HepG2 (cell line): ENCODE results near the gene SNRPD3. TPM values are rescaled to one million over a fixed set of nuclear protein-coding genes. Genes with fewer than 3 reads are reported as not detected.

Experiments
- CBFB ChIP-seq: sonication (generic); formaldehyde crosslinking; IDR thresholded peaks from 2 replicates; pipeline ENCODE4 v1.4.0; 2020; ENCODE audit warnings: missing genetic modification reagents
- CCDC6 ChIP-seq: sonication (generic); formaldehyde crosslinking; IDR thresholded peaks from 2 replicates; pipeline ENCODE4 v1.8.1; 2022; ENCODE audit warnings: mild to moderate bottlenecking, missing genetic modification reagents, moderate library complexity
- CENPX ChIP-seq: sonication (generic); formaldehyde crosslinking; IDR thresholded peaks from 2 replicates; pipeline ENCODE4 v1.9.0; 2021; ENCODE audit warnings: mild to moderate bottlenecking, missing genetic modification reagents, moderate library complexity
- DNMT1 ChIP-seq: sonication (generic); formaldehyde crosslinking; IDR thresholded peaks from 2 replicates; pipeline ENCODE4 v1.5.1; 2020; ENCODE audit warnings: mild to moderate bottlenecking, missing genetic modification reagents
- ERF ChIP-seq: IDR thresholded peaks from 2 replicates; pipeline ENCODE4 v1.6.1; 2018; ENCODE audit warnings: missing biosample characterization, missing genetic modification reagents
- LRRFIP1 ChIP-seq: sonication (generic); formaldehyde crosslinking; conservative IDR thresholded peaks from 2 replicates; pipeline ENCODE4 v1.4.0; 2020; ENCODE audit warnings: missing genetic modification reagents
- MAZ ChIP-seq, 2 experiments: sonication (generic) in 1 of 2; formaldehyde crosslinking in 1 of 2; IDR thresholded peaks; 2 replicates each; pipeline versions ENCODE4 v1.5.0 to v1.6.1; 2012 to 2020; ENCODE audit warnings: low read depth in 2 of 2, mild to moderate bottlenecking in 2 of 2, borderline replicate concordance in 1 of 2, improper control_type of control experiment in 1 of 2, low read length in 1 of 2, missing genetic modification reagents in 1 of 2, moderate library complexity in 1 of 2
- RERE ChIP-seq: IDR thresholded peaks from 2 replicates; pipeline ENCODE4 v1.6.1; 2016; ENCODE audit warnings: low read depth, missing genetic modification reagents, missing compliant biosample characterization
- RXRB ChIP-seq: IDR thresholded peaks from 2 replicates; pipeline ENCODE4 v1.6.1; 2016; ENCODE audit warnings: borderline replicate concordance, missing genetic modification reagents, missing compliant biosample characterization
- SALL1 ChIP-seq: sonication (generic); formaldehyde crosslinking; IDR thresholded peaks from 2 replicates; pipeline ENCODE4 v1.8.0; 2022; ENCODE audit warnings: mild to moderate bottlenecking, missing genetic modification reagents
- SIN3B ChIP-seq: fragments of 150-350 bp; IDR thresholded peaks from 2 replicates; pipeline ENCODE4 v1.6.1; 2014; ENCODE audit warnings: low read length
- XBP1 ChIP-seq: sonication (generic); formaldehyde crosslinking; IDR thresholded peaks from 2 replicates; pipeline ENCODE4 v1.5.0; 2020; ENCODE audit warnings: missing genetic modification reagents
- ZFP91 ChIP-seq: sonication (generic); formaldehyde crosslinking; IDR thresholded peaks from 2 replicates; pipeline ENCODE4 v1.9.0; 2022; ENCODE audit warnings: missing genetic modification reagents, mild to moderate bottlenecking, borderline replicate concordance
- ZNF251 ChIP-seq: sonication (generic); formaldehyde crosslinking; IDR thresholded peaks from 2 replicates; pipeline ENCODE4 v1.9.0; 2021; ENCODE audit warnings: mild to moderate bottlenecking, missing genetic modification reagents
- ZNF274 ChIP-seq: sonication (generic); formaldehyde crosslinking; IDR thresholded peaks from 2 replicates; pipeline ENCODE4 v1.5.1; 2020; ENCODE audit warnings: mild to moderate bottlenecking, missing genetic modification reagents
- ZNF549 ChIP-seq: sonication (generic); formaldehyde crosslinking; IDR thresholded peaks from 2 replicates; pipeline ENCODE4 v1.5.0; 2020; ENCODE audit warnings: missing genetic modification reagents
- ZNF567 ChIP-seq: sonication (generic); formaldehyde crosslinking; IDR thresholded peaks from 2 replicates; pipeline ENCODE4 v1.8.1; 2023; ENCODE audit warnings: mild to moderate bottlenecking, missing genetic modification reagents, borderline replicate concordance
- ZNF597 ChIP-seq: sonication (generic); formaldehyde crosslinking; IDR thresholded peaks from 2 replicates; pipeline ENCODE4 v1.5.0; 2020; ENCODE audit warnings: missing genetic modification reagents
- ZNF772 ChIP-seq: sonication (generic); formaldehyde crosslinking; IDR thresholded peaks from 2 replicates; pipeline ENCODE4 v1.5.0; 2020; ENCODE audit warnings: mild to moderate bottlenecking, missing genetic modification reagents
- polyA plus RNA-seq, 8 experiments: library from polyadenylated mRNA; depleted of rRNA in 3 of 8; stranded (reverse) in 7 of 8; unstranded in 1 of 8; fragments of >200 nt; fragmentation: Illumina TruSeq in 4 of 8; extraction: Trizol in 4 of 8; gene quantifications; 2 replicates each; pipeline versions ENCODE4 v1.2.1 to v1.2.3, GENCODE V29; 2011 to 2016; ENCODE audit warnings: low read depth in 4 of 8, missing spikeins in 1 of 8, mixed read lengths in 1 of 8; ENCODE audit not compliant: insufficient read depth in 1 of 8
- total RNA-seq, 5 experiments: library from RNA; depleted of rRNA; stranded (reverse); fragments of >200 nt; fragmentation: Illumina TruSeq; extraction: Trizol; gene quantifications; 2 replicates each; pipeline ENCODE4 v1.2.3, GENCODE V29; 2016; ENCODE audit warnings: low read depth in 1 of 5

Gene SNRPD3
- total and polyA plus RNA-seq, 2 of the 13 experiments (the other 11 are each of a cell fraction or from before 2014, with no cell fraction given), result 110 to 209 TPM

GRCh38 chr22:24525416-24526037 is 30.3 kb upstream of the SNRPD3 start (continued):
- TF ChIP-seq CCDC6 (CRISPR knock-in tag) (no peak), RXRB (CRISPR knock-in tag) (peak; percentile 100), ZNF274 (CRISPR knock-in tag) (no peak), XBP1 (CRISPR knock-in tag) (no peak), ERF (CRISPR knock-in tag) (peak; percentile 80), CENPX (CRISPR knock-in tag) (no peak), ZNF597 (no peak), CBFB (CRISPR knock-in tag) (peak; percentile 77; the same call in 1 of the 2 replicates), ZNF772 (CRISPR knock-in tag) (peak; percentile 54; the same call in 1 of the 2 replicates), SALL1 (CRISPR knock-in tag) (peak; percentile 93), MAZ (IDR thresholded peaks at IDR 0.05; ENCODE audit: borderline replicate concordance, low read depth, low read length) (no peak), MAZ (CRISPR knock-in tag; IDR thresholded peaks at IDR 0.05; ENCODE audit: low read depth) (no peak), RERE (CRISPR knock-in tag) (no peak), LRRFIP1 (no peak), ZNF567 (CRISPR knock-in tag) (no peak), SIN3B (no peak; the same call in 1 of the 2 replicates), ZNF251 (CRISPR knock-in tag) (no peak), ZNF549 (CRISPR knock-in tag) (no peak), DNMT1 (CRISPR knock-in tag) (no peak), ZFP91 (peak; percentile 25; the same call in 1 of the 2 replicates)
